Uterus (tissue), 2 donors: Measurements from ENCODE around the gene SLC39A11.

Experiments
- CTCF ChIP-seq, 4 experiments: fragments of 200-600 bp in 2 of 4; fragments of 450-650 bp in 2 of 4; sonication (generic) in 2 of 4; IDR thresholded peaks; one replicate each; pipeline ENCODE4 v1.5.1; 2016 to 2019; ENCODE audit warnings: antibody characterized with exemption in 4 of 4, mild to moderate bottlenecking in 2 of 4, moderate library complexity in 1 of 4
- POLR2A ChIP-seq, 2 donors: fragments of 450-650 bp; IDR thresholded peaks; one replicate each; pipeline ENCODE4 v1.6.1; 2016; ENCODE audit warnings: antibody characterized with exemption in 2 of 2, mild to moderate bottlenecking in 1 of 2, moderate library complexity in 1 of 2

- TF ChIP-seq CTCF (IDR thresholded peaks at IDR 0.05) (no peak), POLR2A (IDR thresholded peaks at IDR 0.05) (no peak)
Measured at GRCh38 chr17:72723711-72724110, 368.8 kb downstream of the SLC39A11 start.
